Parathyroid adenoma (tissue), 2 donors: ENCODE measurements around the gene RABGEF1.
"Not testable (repeated sequence)": the region's sequence is repeated elsewhere in the genome, so short reads cannot be mapped to it uniquely, and the experiment has no call there.

ENCODE experiments used
- H2AFZ ChIP-seq: fragments of 300-600 bp; sonication (generic); one replicate; pipeline ENCODE4 v1.7.0; 2017; ENCODE audit warnings: antibody characterized with exemption, mild to moderate bottlenecking
- H3K27ac ChIP-seq: fragments of 300-600 bp; sonication (generic); one replicate; pipeline ENCODE4 v1.7.0; 2017
- H3K27me3 ChIP-seq: fragments of 300-600 bp; sonication (generic); one replicate; pipeline ENCODE4 v1.7.0; 2017; ENCODE audit warnings: low read length; ENCODE audit not compliant: control insufficient read depth, insufficient read depth
- H3K36me3 ChIP-seq: fragments of 300-600 bp; sonication (generic); one replicate; pipeline ENCODE4 v1.7.0; 2017; ENCODE audit warnings: low read length; ENCODE audit not compliant: control insufficient read depth, insufficient read depth
- H3K4me1 ChIP-seq: fragments of 300-600 bp; sonication (generic); one replicate; pipeline ENCODE4 v1.7.0; 2017; ENCODE audit warnings: control low read depth
- H3K4me2 ChIP-seq: fragments of 300-600 bp; sonication (generic); one replicate; pipeline ENCODE4 v1.7.0; 2017; ENCODE audit warnings: low read length
- H3K4me3 ChIP-seq: fragments of 300-600 bp; sonication (generic); one replicate; pipeline ENCODE4 v1.7.0; 2017; ENCODE audit warnings: low read depth, low read length
- H3K79me2 ChIP-seq: fragments of 300-600 bp; sonication (generic); one replicate; pipeline ENCODE4 v1.7.0; 2017; ENCODE audit warnings: control low read depth
- H3K9ac ChIP-seq: fragments of 300-600 bp; sonication (generic); one replicate; pipeline ENCODE4 v1.7.0; 2017; ENCODE audit warnings: mild to moderate bottlenecking
- H3K9me3 ChIP-seq: fragments of 300-600 bp; sonication (generic); one replicate; pipeline ENCODE4 v1.7.0; 2017; ENCODE audit warnings: low read length; ENCODE audit not compliant: control insufficient read depth
- TF ChIP-seq, protein P1 (sequence below): fragments of 300-600 bp; sonication (generic); IDR thresholded peaks from one replicate; pipeline ENCODE4 v1.7.0; 2017; ENCODE audit warnings: antibody characterized with exemption, mild to moderate bottlenecking
- donor health status: primary hyperparathyroidism.

RABGEF1 gene

DNA sequence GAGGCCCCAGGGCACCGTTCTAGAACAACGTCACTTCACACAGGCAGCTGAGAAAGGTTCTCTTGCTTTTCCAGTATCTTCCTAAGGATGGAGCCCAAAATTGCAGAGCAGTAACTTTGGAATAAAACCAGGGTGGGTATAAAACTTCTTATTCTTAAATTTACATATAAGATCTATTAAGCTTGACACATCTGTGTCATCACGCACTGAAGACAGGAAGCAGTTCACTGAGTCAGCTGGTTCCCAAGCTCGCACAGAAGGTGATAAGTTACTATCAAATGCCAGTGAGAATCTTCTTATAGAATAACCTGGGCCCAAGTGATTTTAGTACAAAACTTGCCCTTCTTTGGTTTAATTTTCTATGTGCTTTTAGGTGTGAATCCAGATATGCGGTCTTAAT, 70.2 kb downstream of the RABGEF1 start:
- Histone ChIP-seq H2AFZ (no peak overlapping the region), H3K4me3 (no peak overlapping the region), H3K79me2 (no peaks in the 10 kb centered on the region), H3K27me3 (no peaks in the 10 kb centered on the region), H3K4me2 (no peak overlapping the region), H3K9ac (no peak overlapping the region), H3K27ac (no peak overlapping the region), H3K9me3 (no peaks in the 10 kb centered on the region), H3K4me1 (no peaks in the 10 kb centered on the region), H3K36me3 (no peaks in the 10 kb centered on the region)
- TF ChIP-seq, protein P1, sequence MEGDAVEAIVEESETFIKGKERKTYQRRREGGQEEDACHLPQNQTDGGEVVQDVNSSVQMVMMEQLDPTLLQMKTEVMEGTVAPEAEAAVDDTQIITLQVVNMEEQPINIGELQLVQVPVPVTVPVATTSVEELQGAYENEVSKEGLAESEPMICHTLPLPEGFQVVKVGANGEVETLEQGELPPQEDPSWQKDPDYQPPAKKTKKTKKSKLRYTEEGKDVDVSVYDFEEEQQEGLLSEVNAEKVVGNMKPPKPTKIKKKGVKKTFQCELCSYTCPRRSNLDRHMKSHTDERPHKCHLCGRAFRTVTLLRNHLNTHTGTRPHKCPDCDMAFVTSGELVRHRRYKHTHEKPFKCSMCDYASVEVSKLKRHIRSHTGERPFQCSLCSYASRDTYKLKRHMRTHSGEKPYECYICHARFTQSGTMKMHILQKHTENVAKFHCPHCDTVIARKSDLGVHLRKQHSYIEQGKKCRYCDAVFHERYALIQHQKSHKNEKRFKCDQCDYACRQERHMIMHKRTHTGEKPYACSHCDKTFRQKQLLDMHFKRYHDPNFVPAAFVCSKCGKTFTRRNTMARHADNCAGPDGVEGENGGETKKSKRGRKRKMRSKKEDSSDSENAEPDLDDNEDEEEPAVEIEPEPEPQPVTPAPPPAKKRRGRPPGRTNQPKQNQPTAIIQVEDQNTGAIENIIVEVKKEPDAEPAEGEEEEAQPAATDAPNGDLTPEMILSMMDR: no peak

DNA sequence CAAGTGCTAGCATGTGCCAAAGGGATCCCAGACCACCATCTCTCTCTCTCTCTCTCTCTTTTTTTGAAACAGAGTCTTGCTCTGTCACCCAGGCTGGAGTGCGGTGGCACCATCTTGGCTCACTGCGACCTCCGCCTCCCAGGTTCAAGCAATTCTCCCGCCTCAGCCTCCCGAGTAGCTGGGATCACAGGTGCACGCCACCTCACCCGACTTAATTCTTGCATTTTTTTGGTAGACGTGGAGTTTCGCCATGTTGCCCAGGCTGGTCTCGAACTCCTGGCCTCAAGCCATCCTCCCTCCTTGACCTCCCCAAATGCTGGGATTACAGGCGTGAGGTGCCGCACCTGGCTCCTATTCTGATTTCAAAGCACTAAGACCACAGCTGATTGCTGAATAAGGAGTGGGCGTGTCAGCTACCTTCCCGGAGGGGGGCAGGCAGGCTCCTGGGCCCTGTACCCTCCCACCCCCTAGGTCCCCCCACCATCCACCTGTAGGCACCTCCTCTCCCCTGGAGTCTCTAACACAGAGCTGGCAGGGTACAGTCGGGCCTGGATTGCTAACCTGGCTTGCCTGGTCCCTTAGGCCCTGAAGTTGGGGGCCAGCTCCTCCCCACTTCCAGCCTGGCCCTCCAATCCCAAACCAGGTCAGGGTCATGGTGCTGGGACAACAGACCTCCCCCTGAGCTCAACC, 74.8 kb downstream of the RABGEF1 start:
- not testable (repeated sequence) for H3K4me2 ChIP-seq, H3K4me1 ChIP-seq, H3K9me3 ChIP-seq, H3K9ac ChIP-seq, H3K27me3 ChIP-seq, H2AFZ ChIP-seq, H3K4me3 ChIP-seq, H3K79me2 ChIP-seq, H3K27ac ChIP-seq, H3K36me3 ChIP-seq

DNA sequence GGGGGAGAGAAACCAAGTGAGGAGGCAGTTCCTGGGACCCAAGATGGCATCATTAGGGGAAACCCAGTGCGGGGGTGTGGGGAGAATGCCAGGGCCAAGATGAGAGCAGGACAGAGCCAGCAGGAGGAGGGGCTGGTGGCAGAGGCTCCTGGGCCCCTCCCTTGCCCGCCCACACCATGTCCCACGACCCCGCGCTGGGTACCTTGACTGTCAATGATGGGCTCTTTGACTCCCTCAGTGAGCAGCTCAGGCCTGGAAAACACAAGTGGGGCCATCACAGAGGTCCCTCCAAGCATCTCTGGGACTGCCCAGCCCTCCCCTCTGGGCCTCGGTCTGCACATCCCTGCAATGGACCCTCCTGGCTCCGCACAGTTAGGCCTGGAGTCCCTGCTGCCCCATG, 75.4 kb downstream of the RABGEF1 start:
- no peak overlapping the region for H3K4me3 ChIP-seq
- TF ChIP-seq, protein P1: no peak
- no peak overlapping the region for H3K4me2 ChIP-seq
- H3K27me3 ChIP-seq: no peaks in the 10 kb centered on the region
- no peaks in the 10 kb centered on the region for H3K79me2 ChIP-seq
- H3K9me3 ChIP-seq: no peaks in the 10 kb centered on the region
- no peak overlapping the region for H3K27ac ChIP-seq
- H3K4me1 ChIP-seq: no peaks in the 10 kb centered on the region
- H3K9ac ChIP-seq: no peak overlapping the region
- no peak overlapping the region for H2AFZ ChIP-seq
- no peaks in the 10 kb centered on the region for H3K36me3 ChIP-seq

DNA sequence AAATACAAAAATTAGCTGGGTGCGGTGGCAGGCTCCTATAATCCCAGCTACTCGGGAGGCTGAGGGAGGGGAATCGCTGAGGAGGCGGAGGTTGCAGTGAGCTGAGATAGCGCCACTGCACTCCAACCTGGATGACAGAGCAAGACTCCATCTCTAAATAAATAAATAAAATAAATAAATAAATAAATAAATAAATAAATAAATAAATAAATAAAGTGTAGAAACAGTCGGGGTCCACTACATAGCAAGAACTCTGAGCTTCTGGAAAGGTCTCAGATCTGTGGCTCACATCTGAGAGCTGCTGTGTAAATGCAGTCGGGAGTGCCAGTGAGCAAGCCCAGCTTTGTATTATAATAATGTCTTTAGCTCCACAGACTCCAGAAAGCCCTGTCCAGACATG, 76.1 kb downstream of the RABGEF1 start:
- H3K36me3 ChIP-seq, H3K27me3 ChIP-seq, H3K4me3 ChIP-seq, H3K4me1 ChIP-seq, H3K79me2 ChIP-seq, H2AFZ ChIP-seq, H3K9me3 ChIP-seq, H3K9ac ChIP-seq, H3K4me2 ChIP-seq, H3K27ac ChIP-seq: not testable (repeated sequence)

DNA sequence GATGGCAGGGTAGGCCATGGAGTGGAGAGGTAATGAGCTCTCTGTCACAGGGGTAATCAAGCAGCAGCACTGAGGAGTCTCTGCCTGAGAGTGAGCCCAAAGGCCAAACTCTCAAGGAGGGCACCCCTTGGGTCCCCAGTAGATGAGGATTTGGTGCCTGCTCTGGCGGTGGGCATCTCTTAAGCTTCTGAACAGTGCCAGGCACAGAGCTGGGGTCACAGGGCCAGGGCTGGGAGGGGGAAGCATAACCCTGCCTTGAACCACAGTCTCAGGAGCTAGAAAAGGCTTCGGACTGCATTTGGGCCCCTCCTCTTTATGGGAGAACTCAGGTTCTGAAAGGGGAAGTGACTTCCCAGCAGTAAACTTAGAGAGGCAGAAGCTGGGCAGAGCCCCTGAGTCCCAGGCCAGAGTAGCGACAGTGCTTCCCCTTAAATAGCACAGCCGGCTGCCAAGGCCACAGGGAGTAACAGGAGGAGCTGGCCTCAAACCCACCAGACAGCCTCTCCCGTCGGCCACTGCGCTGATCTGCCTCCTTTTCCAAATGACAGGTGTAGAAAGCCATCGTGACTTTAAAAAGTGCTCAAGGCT, 76.8 kb downstream of the RABGEF1 start:
- not testable (repeated sequence) for H3K9me3 ChIP-seq, H2AFZ ChIP-seq, H3K27me3 ChIP-seq, H3K4me3 ChIP-seq, H3K9ac ChIP-seq, H3K36me3 ChIP-seq, H3K79me2 ChIP-seq, H3K4me2 ChIP-seq, H3K4me1 ChIP-seq, H3K27ac ChIP-seq

DNA sequence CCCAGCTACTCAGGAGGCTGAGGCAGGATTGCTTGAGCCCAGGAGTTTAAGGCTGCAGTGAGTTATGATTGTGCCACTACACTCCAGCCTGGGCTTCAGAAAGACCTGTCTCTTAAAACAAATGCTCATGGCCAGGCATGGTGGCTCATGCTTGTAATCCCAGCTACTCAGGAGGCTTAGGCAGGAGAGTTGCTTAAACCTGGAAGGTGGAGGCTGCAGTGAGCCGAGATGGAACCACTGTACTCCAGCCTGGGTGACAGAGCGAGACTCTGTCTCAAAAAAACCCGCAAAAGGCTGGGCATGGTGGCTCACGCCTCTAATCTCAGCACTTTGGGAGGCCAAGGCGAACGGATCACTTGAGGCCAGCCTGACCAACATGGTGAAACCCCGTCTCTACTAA, 77.4 kb downstream of the RABGEF1 start:
- not testable (repeated sequence) for H2AFZ ChIP-seq, H3K27ac ChIP-seq, H3K4me2 ChIP-seq, H3K79me2 ChIP-seq, H3K27me3 ChIP-seq, H3K4me3 ChIP-seq, H3K4me1 ChIP-seq, H3K36me3 ChIP-seq, H3K9ac ChIP-seq, H3K9me3 ChIP-seq
